Fibroblast of pulmonary artery (primary cell): ENCODE measurements around the gene MYO5A.
"Not testable (repeated sequence)": the region's sequence is repeated elsewhere in the genome, so short reads cannot be mapped to it uniquely, and the experiment has no call there.

Experiments used
- DNase-seq: peaks from one replicate; pipeline ENCODE4 v3.0.0-alpha.2; 2010; ENCODE audit warnings: low read depth
- H3K4me3 ChIP-seq: replicated peaks from 2 replicates; pipeline ENCODE4 v1.5.1; 2011; ENCODE audit warnings: low read depth, mild to moderate bottlenecking, control low read depth, low read length, moderate library complexity
- CTCF ChIP-seq: IDR thresholded peaks from 2 replicates; pipeline ENCODE4 v1.5.1; 2011; ENCODE audit warnings: mild to moderate bottlenecking, control low read depth, low read length, inconsistent platforms; ENCODE audit errors: missing control alignments

Gene MYO5A

GRCh38 chr15:52492132-52492531, 36.5 kb downstream of the MYO5A start:
- no peak overlapping the region for H3K4me3 ChIP-seq
- TF ChIP-seq CTCF: no peak
- no peak for DNase-seq

GRCh38 chr15:52491472-52491871, 37.2 kb downstream of the MYO5A start:
- peak; percentile 20 for DNase-seq
- no peak overlapping the region for H3K4me3 ChIP-seq
- no peak for TF ChIP-seq CTCF

GRCh38 chr15:52489430-52489829, 39.2 kb downstream of the MYO5A start:
- H3K4me3 ChIP-seq, DNase-seq: not testable (repeated sequence)

GRCh38 chr15:52488830-52489229, 39.9 kb downstream of the MYO5A start:
- no peak for TF ChIP-seq CTCF
- no peak overlapping the region for H3K4me3 ChIP-seq
- DNase-seq: no peak

GRCh38 chr15:52486003-52486996, 42.4 kb downstream of the MYO5A start:
- H3K4me3 ChIP-seq: no peak overlapping the region
- DNase-seq: no peak
- no peak for TF ChIP-seq CTCF

- no peak for DNase-seq
- TF ChIP-seq CTCF: no peak
- no peak overlapping the region for H3K4me3 ChIP-seq
Measured at GRCh38 chr15:52485290-52485689, 43.4 kb downstream of the MYO5A start.

GRCh38 chr15:52483707-52484106, 45.0 kb downstream of the MYO5A start:
- TF ChIP-seq CTCF: no peak
- peak; percentile 63 for DNase-seq
- H3K4me3 ChIP-seq: no peak overlapping the region
